AG04449 (cell line): ENCODE results near the gene PSENEN.
"Not testable (repeated sequence)": the region's sequence is repeated elsewhere in the genome, so short reads cannot be mapped to it uniquely, and the experiment has no call there.

Experiments used
- CTCF ChIA-PET: fragments of 350-600 bp; formaldehyde crosslinking; extraction: SDS; loops from one replicate; lab custom pipeline; 2021; ENCODE audit warnings: antibody characterized with exemption; lab: Yijun Ruan, JAX
- POLR2A ChIA-PET: fragments of 400-600, 350-600 bp; formaldehyde crosslinking; extraction: SDS; loops from one replicate; lab custom pipeline; 2020; ENCODE audit warnings: antibody characterized with exemption, inconsistent platforms; lab: Yijun Ruan, JAX
- DNase-seq: peaks from one replicate; pipeline ENCODE4 v3.0.0-alpha.2; 2010; ENCODE audit warnings: low read depth, low spot score
- H3K4me3 ChIP-seq: 2 replicates; pipeline ENCODE4 v1.5.1; 2011; ENCODE audit warnings: low read depth, mild to moderate bottlenecking, control low read depth, low read length
- TF ChIP-seq, protein P1 (sequence below): IDR thresholded peaks from one replicate; pipeline ENCODE4 v1.5.1; 2011; ENCODE audit warnings: mild to moderate bottlenecking, moderate library complexity, low read length, control low read depth, inconsistent platforms; ENCODE audit not compliant: insufficient read depth; ENCODE audit errors: missing control alignments

PSENEN gene

DNA sequence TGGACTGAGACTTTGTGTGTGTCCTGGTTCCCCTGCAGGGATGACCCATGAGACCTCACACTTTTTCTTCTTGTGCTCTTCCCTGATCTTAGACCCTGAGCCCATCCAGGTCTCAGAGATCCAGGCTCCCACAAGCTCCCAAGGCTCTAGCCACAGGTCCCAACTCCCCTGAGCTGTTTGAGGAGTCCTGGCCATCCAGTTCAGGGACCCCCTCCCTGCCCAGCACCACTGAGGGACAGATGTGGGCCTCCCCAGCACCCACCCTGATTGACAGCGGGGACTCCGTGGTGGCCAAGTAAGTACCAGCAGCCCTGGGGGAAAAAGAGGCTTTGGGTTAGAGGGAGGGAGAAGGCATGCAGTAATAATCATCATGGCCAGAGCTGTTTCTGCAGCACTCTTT, 14.2 kb downstream of the PSENEN start:
- CTCF ChIA-PET = no interaction called here
- POLR2A ChIA-PET = no interaction called here
- TF ChIP-seq, protein P1, sequence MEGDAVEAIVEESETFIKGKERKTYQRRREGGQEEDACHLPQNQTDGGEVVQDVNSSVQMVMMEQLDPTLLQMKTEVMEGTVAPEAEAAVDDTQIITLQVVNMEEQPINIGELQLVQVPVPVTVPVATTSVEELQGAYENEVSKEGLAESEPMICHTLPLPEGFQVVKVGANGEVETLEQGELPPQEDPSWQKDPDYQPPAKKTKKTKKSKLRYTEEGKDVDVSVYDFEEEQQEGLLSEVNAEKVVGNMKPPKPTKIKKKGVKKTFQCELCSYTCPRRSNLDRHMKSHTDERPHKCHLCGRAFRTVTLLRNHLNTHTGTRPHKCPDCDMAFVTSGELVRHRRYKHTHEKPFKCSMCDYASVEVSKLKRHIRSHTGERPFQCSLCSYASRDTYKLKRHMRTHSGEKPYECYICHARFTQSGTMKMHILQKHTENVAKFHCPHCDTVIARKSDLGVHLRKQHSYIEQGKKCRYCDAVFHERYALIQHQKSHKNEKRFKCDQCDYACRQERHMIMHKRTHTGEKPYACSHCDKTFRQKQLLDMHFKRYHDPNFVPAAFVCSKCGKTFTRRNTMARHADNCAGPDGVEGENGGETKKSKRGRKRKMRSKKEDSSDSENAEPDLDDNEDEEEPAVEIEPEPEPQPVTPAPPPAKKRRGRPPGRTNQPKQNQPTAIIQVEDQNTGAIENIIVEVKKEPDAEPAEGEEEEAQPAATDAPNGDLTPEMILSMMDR = no peak

DNA sequence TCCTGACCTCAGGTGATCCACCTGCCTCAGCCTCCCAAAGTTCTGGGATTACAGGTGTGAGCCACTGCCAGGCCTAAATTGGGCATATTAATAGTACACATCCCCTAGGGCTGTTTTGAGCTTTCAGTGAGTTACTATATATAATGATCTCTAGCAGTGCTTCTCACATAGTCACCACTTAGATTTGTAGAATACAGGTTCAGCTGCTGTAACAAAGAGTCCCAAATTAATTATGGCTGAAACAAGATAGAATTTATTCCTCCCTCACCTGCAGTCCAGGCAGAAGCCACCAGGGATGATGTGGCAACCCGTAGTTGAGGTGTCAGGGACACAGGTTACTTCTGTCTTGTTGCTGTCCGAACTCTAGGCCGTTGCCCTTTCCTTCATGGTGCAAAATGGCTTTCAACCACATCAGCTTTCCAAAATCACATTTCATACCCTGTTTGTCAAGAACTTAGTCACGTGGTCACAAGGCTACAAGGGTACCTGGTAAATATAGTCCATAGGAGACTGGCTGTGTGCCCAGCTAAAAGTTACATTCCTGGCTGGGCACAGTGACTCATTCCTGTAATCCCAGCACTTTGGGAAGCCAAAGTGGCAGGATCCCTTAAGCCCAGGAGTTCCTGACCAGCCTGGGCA, 15.4 kb downstream of the PSENEN start:
- no peak overlapping the region for H3K4me3 ChIP-seq
- no peak for DNase-seq
- POLR2A ChIA-PET = no interaction called here
- TF ChIP-seq, protein P1 = no peak
- CTCF ChIA-PET = no interaction called here

More for the DNA sequence above, 14.2 kb downstream of the PSENEN start:
- no peak overlapping the region for H3K4me3 ChIP-seq
- DNase-seq = no peak

DNA sequence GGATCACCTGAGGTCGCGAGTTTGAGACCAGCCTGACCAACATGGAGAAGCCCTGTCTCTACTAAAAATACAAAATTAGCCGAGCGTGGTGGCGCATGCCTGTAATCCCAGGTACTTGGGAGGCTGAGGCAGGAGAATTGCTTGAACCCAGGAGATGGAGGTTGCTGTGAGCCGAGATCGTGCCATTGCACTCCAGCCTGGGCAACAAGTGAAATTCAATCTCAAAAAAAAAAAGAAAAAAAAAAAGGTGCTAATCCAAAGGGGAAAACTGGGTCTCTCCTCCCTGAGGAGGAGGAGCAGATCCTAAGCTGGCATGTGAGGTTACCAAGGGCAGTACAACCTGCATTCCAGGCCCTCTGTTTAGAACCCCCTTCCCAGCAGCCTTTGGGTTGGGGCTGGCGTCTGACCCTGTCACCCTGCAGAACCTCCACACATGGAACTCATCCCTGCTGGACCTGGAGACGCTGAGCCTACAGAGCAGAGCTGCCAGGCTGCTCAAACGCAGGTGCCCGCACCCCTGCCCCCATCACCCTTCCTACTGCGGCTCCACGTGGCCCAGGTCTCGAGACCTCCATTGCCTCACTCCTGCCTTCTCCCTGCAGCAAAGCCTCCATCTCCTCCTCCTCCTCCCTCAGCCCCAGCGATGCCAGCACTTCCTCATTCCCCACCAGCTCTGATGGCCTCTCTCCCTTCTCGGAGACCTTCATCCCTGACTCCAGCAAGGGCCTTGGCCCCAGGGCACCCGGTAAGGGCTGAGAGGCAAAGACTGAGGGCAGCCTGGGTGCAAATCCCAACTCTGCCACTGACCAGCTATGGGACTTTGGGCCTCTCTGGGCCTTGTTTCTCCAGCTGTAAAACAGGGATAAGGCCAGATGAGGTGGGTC, 19.2 kb downstream of the PSENEN start:
- H3K4me3 ChIP-seq = no peak overlapping the region
- ChIA-PET POLR2A (interaction anchor here (1.3 kb wide), 1 partner anchor 16 kb away, joined by 3 read pairs; the partner anchor contains the start of gene LIN37), CTCF (no interaction called here)
- no peak for DNase-seq
- TF ChIP-seq, protein P1 = no peak

DNA sequence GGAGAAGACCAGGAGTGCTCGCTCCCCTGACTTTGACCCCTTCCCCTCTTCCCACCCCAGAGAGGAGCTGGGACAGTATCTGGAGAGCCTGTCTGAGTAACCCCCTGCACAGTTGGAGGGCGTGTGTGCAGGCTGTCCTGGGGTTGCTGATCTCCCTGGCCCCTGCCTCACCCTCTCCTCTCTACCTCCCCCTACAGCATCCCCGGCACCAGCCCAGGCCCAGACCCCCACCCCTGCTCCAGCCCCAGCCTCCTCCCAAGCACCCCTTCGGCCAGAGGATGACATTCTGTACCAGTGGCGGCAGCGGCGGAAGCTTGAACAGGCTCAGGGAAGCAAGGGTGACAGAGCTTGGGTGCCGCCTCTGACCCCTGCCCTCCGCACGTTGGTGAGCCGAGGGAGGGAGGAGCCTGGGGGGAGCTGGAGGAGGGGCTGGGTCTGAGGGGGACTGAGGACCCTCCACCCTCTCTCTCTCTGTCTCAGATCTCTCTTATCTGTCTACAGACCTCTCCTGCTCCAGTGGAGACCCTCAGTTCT, 21.2 kb downstream of the PSENEN start:
- ChIA-PET CTCF (no interaction called here), POLR2A (interaction anchor here (0.5 kb wide), 1 partner anchor 164 kb away, joined by 3 read pairs; no protein-coding TSS in a partner anchor)
- H3K4me3 ChIP-seq = no peak overlapping the region
- TF ChIP-seq, protein P1 = no peak
- DNase-seq = no peak

DNA sequence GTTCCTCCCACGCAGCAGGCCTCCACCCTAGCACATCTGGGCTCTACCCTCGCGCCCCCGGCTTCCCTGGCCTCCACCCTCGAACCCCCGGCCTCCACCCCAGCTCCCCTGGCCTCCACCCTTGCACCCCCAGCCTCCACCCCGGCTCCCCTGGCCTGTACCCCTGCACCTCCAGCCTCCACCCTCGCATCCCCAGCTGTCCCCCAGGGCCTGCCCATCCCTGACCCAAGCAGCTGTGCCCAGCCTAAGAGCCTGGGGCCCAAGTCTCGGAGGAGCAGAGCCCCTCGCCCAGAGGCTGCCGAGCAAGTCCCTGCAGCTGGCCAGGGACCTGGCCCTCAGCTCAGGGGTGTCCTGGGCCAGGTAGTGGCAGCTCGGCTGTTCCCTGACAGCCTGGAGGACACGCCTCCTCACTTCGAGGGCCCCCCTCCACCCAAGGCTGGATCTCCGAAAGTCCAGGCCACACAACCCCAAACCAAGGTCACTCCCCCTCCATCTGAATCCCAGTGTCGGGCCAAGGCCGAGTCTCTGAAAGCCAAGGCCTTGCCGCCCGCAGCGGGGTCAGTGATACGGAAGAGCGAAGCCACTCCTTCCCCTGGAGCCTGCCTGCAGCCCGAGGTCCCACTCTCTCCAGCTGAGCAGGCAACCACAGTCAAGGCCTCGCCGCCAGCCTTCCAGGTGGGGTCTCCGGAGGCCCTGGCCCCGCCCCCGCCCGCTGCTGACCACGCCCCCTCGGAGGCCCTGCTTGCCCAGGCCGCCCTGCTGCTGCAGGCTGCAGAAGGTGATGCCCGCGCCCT, 22.0 kb downstream of the PSENEN start:
- no peak overlapping the region for H3K4me3 ChIP-seq
- CTCF ChIA-PET = no interaction called here
- TF ChIP-seq, protein P1 = no peak
- DNase-seq = no peak
- POLR2A ChIA-PET = interaction anchor here (0.5 kb wide), 1 partner anchor 163 kb away, joined by 3 read pairs; no protein-coding TSS in a partner anchor

DNA sequence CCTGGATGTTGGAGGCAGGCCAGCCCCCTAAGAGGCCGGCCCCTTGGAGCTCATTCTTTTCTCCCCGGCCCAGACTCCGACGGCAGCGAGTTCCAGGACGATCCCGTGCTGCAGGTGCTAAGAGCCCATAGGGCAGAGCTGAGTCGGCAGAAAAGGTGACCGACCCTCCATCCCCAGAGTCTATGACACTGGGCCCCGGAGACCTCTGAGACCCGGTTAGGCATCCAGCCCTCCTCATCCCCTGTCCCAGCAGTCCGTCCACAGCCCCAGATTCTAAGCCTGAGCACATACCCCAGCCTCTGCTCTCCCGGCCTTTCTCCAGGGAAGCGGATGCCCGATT, 22.6 kb downstream of the PSENEN start:
- no peak overlapping the region for H3K4me3 ChIP-seq
- ChIA-PET CTCF (no interaction called here), POLR2A (no interaction called here)
- DNase-seq = no peak
- TF ChIP-seq, protein P1 = no peak

DNA sequence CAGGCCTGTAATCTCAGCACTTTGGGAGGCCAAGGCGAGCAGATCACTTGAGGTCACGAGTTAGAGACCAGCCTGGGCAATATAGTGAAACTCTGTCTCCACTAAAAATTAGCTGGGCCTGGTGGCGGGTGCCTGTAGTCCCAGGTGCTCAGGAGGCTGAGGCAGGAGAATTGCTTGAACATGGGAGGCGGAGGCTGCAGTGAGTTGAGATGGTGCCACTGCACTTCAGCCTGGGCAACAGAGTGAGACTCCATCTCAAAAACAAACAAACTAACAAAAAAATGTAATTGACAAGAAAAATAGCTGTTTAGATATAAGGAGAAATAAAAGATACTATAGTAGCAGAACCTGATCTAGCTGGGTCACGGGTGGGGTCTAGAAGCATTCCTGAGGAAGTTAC, 26.9 kb downstream of the PSENEN start:
- H3K4me3 ChIP-seq, DNase-seq: not testable (repeated sequence)
- CTCF ChIA-PET = interaction anchor here (1.1 to 1.6 kb wide), 2 partner anchors 80 to 159 kb away, joined by 3 read pairs; no protein-coding TSS in a partner anchor
- POLR2A ChIA-PET = interaction anchor here (1.6 kb wide), 1 partner anchor 24 kb away, joined by 4 read pairs; the partner anchor contains the start of gene LIN37
